DOHH2 (cell line): ENCODE results near the gene ST14.

Experiments used
- EZH2phosphoT487 ChIP-seq: fragments of 200-600 bp; sonication (generic); IDR thresholded peaks from 2 replicates; pipeline ENCODE4 v1.6.1; 2017; ENCODE audit warnings: borderline replicate concordance, mild to moderate bottlenecking, antibody characterized with exemption, low read length, moderate library complexity, mixed read lengths
- TF ChIP-seq, protein P1 (sequence below): fragments of 200-600 bp; sonication (generic); IDR thresholded peaks from one replicate; pipeline ENCODE4 v1.5.1; 2014; ENCODE audit warnings: antibody characterized with exemption, mild to moderate bottlenecking, low read depth, low read length; ENCODE audit not compliant: poor library complexity, severe bottlenecking

DNA sequence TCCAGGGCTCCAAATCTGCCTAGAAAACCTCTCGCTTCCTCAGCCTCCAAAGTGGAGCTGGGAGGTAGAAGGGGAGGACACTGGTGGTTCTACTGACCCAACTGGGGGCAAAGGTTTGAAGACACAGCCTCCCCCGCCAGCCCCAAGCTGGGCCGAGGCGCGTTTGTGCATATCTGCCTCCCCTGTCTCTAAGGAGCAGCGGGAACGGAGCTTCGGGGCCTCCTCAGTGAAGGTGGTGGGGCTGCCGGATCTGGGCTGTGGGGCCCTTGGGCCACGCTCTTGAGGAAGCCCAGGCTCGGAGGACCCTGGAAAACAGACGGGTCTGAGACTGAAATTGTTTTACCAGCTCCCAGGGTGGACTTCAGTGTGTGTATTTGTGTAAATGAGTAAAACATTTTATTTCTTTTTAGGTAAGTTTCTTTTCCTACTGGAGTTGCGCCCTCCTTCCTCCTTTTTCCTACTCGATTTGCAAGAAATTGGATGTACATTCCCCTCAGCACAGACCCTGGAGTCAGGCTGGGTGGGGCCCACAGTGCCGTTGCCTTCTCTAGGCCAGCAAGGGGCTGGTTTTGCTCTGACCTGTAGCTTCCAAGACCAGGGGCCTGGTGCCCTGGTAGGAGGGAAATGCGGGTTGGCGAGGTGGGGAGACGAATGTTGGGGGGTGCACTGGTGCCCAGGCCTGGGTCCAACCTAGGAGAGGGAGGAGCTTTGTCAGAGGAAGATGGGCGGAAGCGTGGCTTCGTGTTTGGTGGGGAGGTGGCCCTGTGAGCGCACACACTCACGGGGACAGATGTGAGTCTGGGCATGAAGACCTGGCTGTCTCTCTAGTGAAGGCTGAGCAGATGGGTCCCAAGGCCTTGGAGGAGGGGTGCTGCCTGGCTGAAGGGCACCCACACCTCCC is 50.6 kb downstream of the ST14 start:
- TF ChIP-seq, protein P1, sequence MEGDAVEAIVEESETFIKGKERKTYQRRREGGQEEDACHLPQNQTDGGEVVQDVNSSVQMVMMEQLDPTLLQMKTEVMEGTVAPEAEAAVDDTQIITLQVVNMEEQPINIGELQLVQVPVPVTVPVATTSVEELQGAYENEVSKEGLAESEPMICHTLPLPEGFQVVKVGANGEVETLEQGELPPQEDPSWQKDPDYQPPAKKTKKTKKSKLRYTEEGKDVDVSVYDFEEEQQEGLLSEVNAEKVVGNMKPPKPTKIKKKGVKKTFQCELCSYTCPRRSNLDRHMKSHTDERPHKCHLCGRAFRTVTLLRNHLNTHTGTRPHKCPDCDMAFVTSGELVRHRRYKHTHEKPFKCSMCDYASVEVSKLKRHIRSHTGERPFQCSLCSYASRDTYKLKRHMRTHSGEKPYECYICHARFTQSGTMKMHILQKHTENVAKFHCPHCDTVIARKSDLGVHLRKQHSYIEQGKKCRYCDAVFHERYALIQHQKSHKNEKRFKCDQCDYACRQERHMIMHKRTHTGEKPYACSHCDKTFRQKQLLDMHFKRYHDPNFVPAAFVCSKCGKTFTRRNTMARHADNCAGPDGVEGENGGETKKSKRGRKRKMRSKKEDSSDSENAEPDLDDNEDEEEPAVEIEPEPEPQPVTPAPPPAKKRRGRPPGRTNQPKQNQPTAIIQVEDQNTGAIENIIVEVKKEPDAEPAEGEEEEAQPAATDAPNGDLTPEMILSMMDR = no peak
- TF ChIP-seq EZH2phosphoT487 = no peak
